Measurements from ENCODE around the gene RPS6KC1. TPM values are rescaled to one million over a fixed set of nuclear protein-coding genes. Genes with fewer than 3 reads are reported as not detected.
"Not testable (repeated sequence)": the region's sequence is repeated elsewhere in the genome, so short reads cannot be mapped to it uniquely, and the experiment has no call there.

Gene RPS6KC1
- total and polyA plus RNA-seq, 2 donors (not counting 1 experiment from before 2014, with no cell fraction given) = 2.4 to 19.0 TPM

DNA sequence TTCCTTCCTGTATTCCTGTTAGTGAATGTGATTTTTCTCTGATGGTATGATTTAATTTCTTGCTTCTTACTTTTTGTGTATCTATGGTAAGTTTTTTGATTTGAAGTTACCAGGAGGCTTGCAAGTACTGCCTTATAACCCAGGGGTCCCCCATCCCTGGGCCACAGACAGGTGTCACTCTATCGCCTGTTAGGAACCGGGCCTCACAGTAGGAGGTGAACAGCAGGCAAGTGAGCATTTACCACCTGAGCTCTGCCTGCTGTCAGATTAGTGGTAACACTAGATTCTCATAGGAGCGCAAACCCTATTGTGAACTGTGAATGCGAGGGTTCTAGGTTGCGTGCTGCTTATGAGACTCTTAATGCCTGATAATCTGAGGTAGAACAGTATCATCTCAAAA lies 143.3 kb downstream of the RPS6KC1 start:
- Histone ChIP-seq H3K36me3 (replicated peaks in 1 of 2; ENCODE audit: control extremely low read depth in 1 of 2, control insufficient read depth in 1 of 2, extremely low read depth in 1 of 2, insufficient read depth in 2 of 2, low read length in 1 of 2) (peaks cover 4 to 6% of the 10 kb centered on the region in 2 experiments), H2AFZ (ENCODE audit: insufficient read depth, low read depth, low read length, poor library complexity, severe bottlenecking) (no peak overlapping the region), H3K27ac (ENCODE audit: low read length in 2 of 2) (no peak overlapping the region), H3K9ac (ENCODE audit: low read length) (no peak overlapping the region), H3K9me3 (ENCODE audit: control extremely low read depth in 1 of 3, control insufficient read depth in 2 of 3, insufficient read depth in 1 of 3, low read length in 2 of 3) (peaks cover 5 to 15% (median 7%) of the 10 kb centered on the region in 3 donors), H3K27me3 (replicated peaks in 1 of 4; ENCODE audit: control extremely low read depth in 1 of 4, control insufficient read depth in 3 of 4, insufficient read depth in 4 of 4, low read length in 3 of 4) (no peaks in the 10 kb centered on the region), H3K4me1 (ENCODE audit: control insufficient read depth in 2 of 2, insufficient read depth in 2 of 2, low read length in 2 of 2) (no peaks in the 10 kb centered on the region), H3K79me2 (ENCODE audit: control insufficient read depth, insufficient read depth, low read length) (no peaks in the 10 kb centered on the region), H3K4me2 (replicated peaks; ENCODE audit: low read depth, low read length, poor library complexity, severe bottlenecking) (no peak overlapping the region), H3K4me3 (ENCODE audit: control extremely low read depth in 1 of 5, extremely low read depth in 1 of 5, insufficient read depth in 1 of 5, low read depth in 2 of 5, low read length in 4 of 5) (no peak overlapping the region), H4K20me1 (ENCODE audit: control insufficient read depth, insufficient read depth, low read length, poor library complexity, severe bottlenecking) (no peaks in the 10 kb centered on the region)
- H3K9me3 Mint-ChIP-seq (ENCODE audit: insufficient read depth) = peaks cover 19% of the 10 kb centered on the region
- no peak for ATAC-seq (ENCODE audit: low read depth)
- intact Hi-C loops (cut with micrococcal nuclease) = no loop called here
- H3K4me1 Mint-ChIP-seq = peaks cover 3% of the 10 kb centered on the region
- ChIA-PET CTCF (no interaction called here), POLR2A (no interaction called here)
- H3K4me3 Mint-ChIP-seq = no peak overlapping the region
- TF ChIP-seq EZH2 (IDR thresholded peaks at IDR 0.05; ENCODE audit: borderline replicate concordance, insufficient read depth, low read depth, low read length, poor library complexity, severe bottlenecking) = no peak
- no peak for TF ChIP-seq CTCF (IDR thresholded peaks at IDR 0.05)
- 98% methylated on average over 3 of the region's 5 CpGs for WGBS (ENCODE audit: insufficient coverage)
- no peak for DNase-seq
- H3K27ac Mint-ChIP-seq = no peak overlapping the region
- H3K27me3 Mint-ChIP-seq = no peaks in the 10 kb centered on the region

- Histone ChIP-seq H3K9me3 (ENCODE audit: control extremely low read depth in 1 of 3, control insufficient read depth in 2 of 3, insufficient read depth in 1 of 3, low read length in 2 of 3) (peaks cover 5 to 15% (median 7%) of the 10 kb centered on the region in 3 donors), H3K9ac (ENCODE audit: low read length) (no peak overlapping the region), H3K4me2 (replicated peaks; ENCODE audit: low read depth, low read length, poor library complexity, severe bottlenecking) (no peak overlapping the region), H3K27me3 (replicated peaks in 1 of 4; ENCODE audit: control extremely low read depth in 1 of 4, control insufficient read depth in 3 of 4, insufficient read depth in 4 of 4, low read length in 3 of 4) (no peaks in the 10 kb centered on the region), H2AFZ (ENCODE audit: insufficient read depth, low read depth, low read length, poor library complexity, severe bottlenecking) (no peak overlapping the region), H3K79me2 (ENCODE audit: control insufficient read depth, insufficient read depth, low read length) (no peaks in the 10 kb centered on the region), H3K4me1 (ENCODE audit: control insufficient read depth in 2 of 2, insufficient read depth in 2 of 2, low read length in 2 of 2) (no peaks in the 10 kb centered on the region), H4K20me1 (ENCODE audit: control insufficient read depth, insufficient read depth, low read length, poor library complexity, severe bottlenecking) (no peaks in the 10 kb centered on the region), H3K27ac (ENCODE audit: low read length in 2 of 2) (no peak overlapping the region), H3K36me3 (replicated peaks in 1 of 2; ENCODE audit: control extremely low read depth in 1 of 2, control insufficient read depth in 1 of 2, extremely low read depth in 1 of 2, insufficient read depth in 2 of 2, low read length in 1 of 2) (peaks cover 4 to 9% of the 10 kb centered on the region in 2 experiments), H3K4me3 (ENCODE audit: control extremely low read depth in 1 of 5, extremely low read depth in 1 of 5, insufficient read depth in 1 of 5, low read depth in 2 of 5, low read length in 4 of 5) (no peak overlapping the region)
- H3K27me3 Mint-ChIP-seq = no peaks in the 10 kb centered on the region
- POLR2A ChIA-PET = no interaction called here
- peaks cover 16% of the 10 kb centered on the region for H3K9me3 Mint-ChIP-seq (ENCODE audit: insufficient read depth)
- H3K27ac Mint-ChIP-seq = no peak overlapping the region
- intact Hi-C loops (cut with micrococcal nuclease) = no loop called here
- ATAC-seq (ENCODE audit: low read depth) = no peak
- CTCF ChIA-PET = no interaction called here
- peaks cover 3% of the 10 kb centered on the region for H3K4me1 Mint-ChIP-seq
- no peak overlapping the region for H3K4me3 Mint-ChIP-seq
- no peak for TF ChIP-seq CTCF (IDR thresholded peaks at IDR 0.05)
- no peak for TF ChIP-seq EZH2 (IDR thresholded peaks at IDR 0.05; ENCODE audit: borderline replicate concordance, insufficient read depth, low read depth, low read length, poor library complexity, severe bottlenecking)
- no peak for DNase-seq
These were observed 143.8 kb downstream of the RPS6KC1 start for GRCh38 chr1:213194855-213195254.

DNA sequence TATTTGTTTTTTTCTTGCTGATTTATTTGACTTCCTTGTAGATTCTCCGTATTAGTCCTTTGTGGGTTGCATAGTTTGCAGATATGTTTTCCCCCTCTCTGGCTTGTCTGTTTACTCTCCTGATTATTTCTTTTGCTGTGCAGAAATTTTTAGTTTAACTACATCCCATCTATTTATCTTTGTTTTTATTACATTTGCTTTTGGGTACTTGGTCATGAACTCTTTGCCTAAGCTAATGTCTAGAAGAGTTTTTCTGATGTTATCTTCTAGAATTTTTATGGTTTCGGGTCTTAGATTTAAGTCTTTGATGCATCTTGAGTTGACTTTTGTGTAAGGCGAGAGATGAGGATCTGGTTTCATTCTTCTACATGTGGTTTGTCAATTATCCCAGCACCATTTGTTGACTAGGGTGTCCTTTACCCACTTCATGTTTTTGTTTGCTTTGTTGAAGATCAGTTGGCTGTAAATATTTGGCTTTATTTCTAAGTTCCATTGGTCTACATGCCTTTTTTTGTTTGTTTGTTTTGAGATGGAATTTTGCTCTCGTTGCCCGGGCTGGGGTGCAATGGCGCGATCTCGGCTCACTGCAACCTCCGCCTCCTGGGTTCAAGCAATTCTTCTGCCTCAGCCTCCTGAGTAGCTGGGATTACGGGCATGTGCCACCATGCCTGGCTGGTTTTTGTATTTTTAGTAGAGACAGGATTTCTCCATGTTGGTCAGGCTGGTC lies 145.4 kb downstream of the RPS6KC1 start:
- H3K27me3 Mint-ChIP-seq; H3K4me3 ChIP-seq (ENCODE audit: control extremely low read depth in 1 of 5, extremely low read depth in 1 of 5, insufficient read depth in 1 of 5, low read depth in 2 of 5, low read length in 4 of 5); H3K36me3 ChIP-seq (replicated peaks in 1 of 2; ENCODE audit: control extremely low read depth in 1 of 2, control insufficient read depth in 1 of 2, extremely low read depth in 1 of 2, insufficient read depth in 2 of 2, low read length in 1 of 2); H3K79me2 ChIP-seq (ENCODE audit: control insufficient read depth, insufficient read depth, low read length); POLR2A ChIA-PET; H3K27ac ChIP-seq (ENCODE audit: low read length in 2 of 2); H3K27me3 ChIP-seq (replicated peaks in 1 of 4; ENCODE audit: control extremely low read depth in 1 of 4, control insufficient read depth in 3 of 4, insufficient read depth in 4 of 4, low read length in 3 of 4); DNase-seq; ATAC-seq (ENCODE audit: low read depth); H3K27ac Mint-ChIP-seq; intact Hi-C loops (cut with micrococcal nuclease); H3K4me2 ChIP-seq (replicated peaks; ENCODE audit: low read depth, low read length, poor library complexity, severe bottlenecking); H3K4me3 Mint-ChIP-seq; H3K9ac ChIP-seq (ENCODE audit: low read length); H2AFZ ChIP-seq (ENCODE audit: insufficient read depth, low read depth, low read length, poor library complexity, severe bottlenecking); H4K20me1 ChIP-seq (ENCODE audit: control insufficient read depth, insufficient read depth, low read length, poor library complexity, severe bottlenecking); H3K4me1 ChIP-seq (ENCODE audit: control insufficient read depth in 2 of 2, insufficient read depth in 2 of 2, low read length in 2 of 2); CTCF ChIA-PET; H3K4me1 Mint-ChIP-seq: not testable (repeated sequence)
- H3K9me3 Mint-ChIP-seq (ENCODE audit: insufficient read depth) = peaks cover 11% of the 10 kb centered on the region
- H3K9me3 ChIP-seq (ENCODE audit: control extremely low read depth in 1 of 3, control insufficient read depth in 2 of 3, insufficient read depth in 1 of 3, low read length in 2 of 3) = peaks cover 5 to 12% (median 7%) of the 10 kb centered on the region in 3 donors
- 100% methylated on average over 8 of the region's 10 CpGs for WGBS (ENCODE audit: insufficient coverage)
